SH-SY5Y (cell line): ENCODE data around the gene PPP1CA.

Experiments used
- GATA2 ChIP-seq: IDR thresholded peaks from 2 replicates; pipeline ENCODE4 v1.6.1; 2011; ENCODE audit warnings: mild to moderate bottlenecking, low read depth, low read length
- GATA3 ChIP-seq: IDR thresholded peaks from 2 replicates; pipeline ENCODE4 v1.6.1; 2011; ENCODE audit warnings: low read depth, mild to moderate bottlenecking, low read length, moderate library complexity

GRCh38 chr11:67419325-67420049 lies 17.8 kb upstream of the PPP1CA start:
- TF ChIP-seq GATA2 (no peak), GATA3 (no peak)
